ENCODE measurements around the gene KLRC4.

DNA sequence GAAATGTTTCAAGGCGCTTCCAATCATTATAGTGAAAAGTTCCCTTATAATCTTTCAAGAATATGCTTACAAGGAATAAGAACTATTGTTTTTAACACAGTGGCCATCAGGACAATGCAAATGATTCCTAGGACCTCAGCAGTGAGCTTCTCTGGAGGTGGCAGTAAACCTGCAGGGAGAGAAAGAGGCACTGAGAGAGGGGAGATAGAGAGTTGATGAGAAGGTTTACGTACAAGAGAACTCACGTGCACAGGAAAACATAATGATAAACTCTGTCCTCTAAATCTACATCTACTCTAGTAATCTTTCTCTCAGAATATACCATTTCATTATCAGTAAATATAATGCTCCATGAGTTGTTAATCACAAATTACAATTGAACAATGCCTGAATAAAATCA, 715 bp downstream of the KLRC4 start:
- TF ChIP-seq CTCF (IDR thresholded peaks at IDR 0.05) (no peak), EZH2 (IDR thresholded peaks at IDR 0.05; ENCODE audit: borderline replicate concordance, insufficient read depth, low read depth, low read length, poor library complexity, severe bottlenecking) (no peak)

Data from B cell (primary cell).